ENCODE results near the gene RGMA. TPM values are rescaled to one million over a fixed set of nuclear protein-coding genes. Genes with fewer than 3 reads are reported as not detected.

RGMA gene, protein sequence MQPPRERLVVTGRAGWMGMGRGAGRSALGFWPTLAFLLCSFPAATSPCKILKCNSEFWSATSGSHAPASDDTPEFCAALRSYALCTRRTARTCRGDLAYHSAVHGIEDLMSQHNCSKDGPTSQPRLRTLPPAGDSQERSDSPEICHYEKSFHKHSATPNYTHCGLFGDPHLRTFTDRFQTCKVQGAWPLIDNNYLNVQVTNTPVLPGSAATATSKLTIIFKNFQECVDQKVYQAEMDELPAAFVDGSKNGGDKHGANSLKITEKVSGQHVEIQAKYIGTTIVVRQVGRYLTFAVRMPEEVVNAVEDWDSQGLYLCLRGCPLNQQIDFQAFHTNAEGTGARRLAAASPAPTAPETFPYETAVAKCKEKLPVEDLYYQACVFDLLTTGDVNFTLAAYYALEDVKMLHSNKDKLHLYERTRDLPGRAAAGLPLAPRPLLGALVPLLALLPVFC
- total RNA-seq: 27.0 TPM
- long read RNA-seq, partial matches to known transcripts: 4 of 10 reads
- long read RNA-seq, other reads (novel, unspliced or antisense): 5 of 10 reads

DNA sequence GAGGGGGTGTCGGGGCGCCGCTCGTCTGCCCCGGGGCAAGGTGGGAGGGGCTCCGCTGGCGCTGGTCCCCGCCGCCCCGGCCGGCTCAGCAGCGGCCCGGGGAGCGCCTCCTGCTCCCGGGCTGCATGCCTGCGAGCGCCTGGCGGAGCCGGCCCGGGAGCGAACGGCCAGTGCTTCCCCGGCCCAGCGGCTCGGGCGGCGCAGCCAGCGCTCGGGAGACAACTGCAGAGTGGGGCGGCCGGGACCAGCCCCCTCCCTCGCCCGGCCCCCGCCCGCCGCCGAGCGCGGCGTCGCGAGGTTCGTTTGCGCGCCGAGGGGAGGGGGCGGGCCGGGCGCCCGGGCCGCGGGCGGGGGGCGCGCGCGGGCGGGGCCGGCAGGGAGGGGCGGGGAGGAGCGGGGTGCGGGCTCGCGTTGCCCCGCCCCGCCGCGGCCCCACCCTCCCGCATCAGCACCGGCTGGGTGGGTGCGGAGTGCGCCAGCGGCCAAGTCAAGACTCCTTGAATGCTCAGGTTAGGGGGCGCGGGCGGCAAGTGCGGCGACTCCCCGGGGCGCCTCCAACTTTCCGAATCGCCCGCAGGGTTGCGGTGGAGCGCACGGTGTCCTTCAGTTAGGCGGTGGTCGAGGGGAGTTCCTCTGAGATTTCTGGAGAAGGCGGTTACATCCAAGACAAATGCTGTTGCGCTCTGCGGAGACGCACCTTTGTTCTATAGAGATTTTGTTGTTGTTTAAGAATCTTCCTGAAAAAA lies at the start of gene RGMA:
Gene RGMA, minus strand, starts transcription at position 231 of the 746 bp plus-strand sequence. CDS start 279 bp downstream, outside the sequence.
- peak; percentile 70 for ATAC-seq
- DNase-seq: peak; percentile 82
- intact Hi-C loops (cut with micrococcal nuclease): loop anchor here (10.0 kb wide), 1 partner anchor 386 kb away; no protein-coding TSS in a partner anchor

DNA sequence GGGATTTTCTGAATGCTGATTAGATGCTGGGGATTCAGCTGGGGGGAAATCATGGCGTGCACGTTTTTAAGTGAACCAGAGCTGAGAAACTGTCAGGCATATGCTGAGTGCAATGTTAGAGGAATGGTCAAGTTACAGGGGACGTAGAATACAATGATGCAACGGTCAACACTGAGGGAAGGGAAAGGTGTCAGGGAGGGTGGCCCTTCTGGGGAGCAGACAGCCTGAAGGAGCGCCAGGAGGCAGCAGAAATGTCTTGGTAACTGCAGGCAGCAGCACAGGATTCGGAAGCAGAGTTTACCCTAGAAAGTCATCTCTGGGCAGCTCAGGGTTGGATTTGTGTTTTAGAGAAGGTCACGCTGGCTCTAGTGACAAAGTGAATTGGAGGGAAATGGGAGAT lies 47.6 kb upstream of the RGMA start:
- no peak for ATAC-seq

DNA sequence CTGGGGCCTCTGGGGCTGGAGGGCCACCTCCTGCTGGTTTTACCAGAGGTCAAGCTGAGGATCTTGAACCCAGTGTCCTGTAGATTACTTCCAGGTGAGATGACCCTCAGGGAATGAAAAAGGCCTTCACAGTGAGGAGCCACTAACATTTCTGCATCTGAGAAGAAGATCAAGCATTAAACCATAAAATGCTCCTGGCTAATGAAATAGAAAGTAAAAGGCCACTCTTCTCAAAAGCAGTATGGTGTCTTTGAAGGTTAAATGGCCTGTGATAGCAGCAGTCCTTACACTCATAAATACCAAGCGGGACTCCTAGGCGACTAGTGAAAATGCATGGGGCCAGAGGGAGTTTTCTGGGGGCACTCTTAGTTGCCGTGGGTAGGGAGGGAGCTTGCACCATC lies 47.0 kb upstream of the RGMA start:
- DNase-seq (no peak), ATAC-seq (no peak)
- intact Hi-C loops (cut with micrococcal nuclease): no loop called here

More for the DNA sequence above, 47.6 kb upstream of the RGMA start:
- intact Hi-C loops (cut with micrococcal nuclease): no loop called here
- DNase-seq: no peak

DNA sequence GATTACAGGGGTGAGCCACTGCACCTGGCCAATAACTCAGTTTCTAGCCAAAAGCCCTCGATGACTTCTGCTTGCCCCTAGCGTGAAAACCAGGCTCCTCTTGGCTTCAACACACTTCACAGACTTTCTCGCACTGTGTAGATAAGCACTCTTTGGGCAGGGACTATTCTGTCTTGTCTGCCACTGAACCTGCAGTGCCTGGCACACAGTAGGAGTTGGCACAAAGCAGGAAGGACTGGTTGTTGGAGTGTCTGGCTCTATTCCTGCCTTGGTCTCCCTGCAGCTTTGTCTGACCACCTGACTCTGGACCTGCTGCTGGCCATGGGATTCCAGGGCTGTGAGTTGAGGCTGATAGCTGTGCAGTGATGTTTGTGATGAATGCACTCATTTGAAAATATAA lies 46.4 kb upstream of the RGMA start:
- peak; percentile 72 for ATAC-seq
- DNase-seq: no peak
- intact Hi-C loops (cut with micrococcal nuclease): no loop called here

DNA sequence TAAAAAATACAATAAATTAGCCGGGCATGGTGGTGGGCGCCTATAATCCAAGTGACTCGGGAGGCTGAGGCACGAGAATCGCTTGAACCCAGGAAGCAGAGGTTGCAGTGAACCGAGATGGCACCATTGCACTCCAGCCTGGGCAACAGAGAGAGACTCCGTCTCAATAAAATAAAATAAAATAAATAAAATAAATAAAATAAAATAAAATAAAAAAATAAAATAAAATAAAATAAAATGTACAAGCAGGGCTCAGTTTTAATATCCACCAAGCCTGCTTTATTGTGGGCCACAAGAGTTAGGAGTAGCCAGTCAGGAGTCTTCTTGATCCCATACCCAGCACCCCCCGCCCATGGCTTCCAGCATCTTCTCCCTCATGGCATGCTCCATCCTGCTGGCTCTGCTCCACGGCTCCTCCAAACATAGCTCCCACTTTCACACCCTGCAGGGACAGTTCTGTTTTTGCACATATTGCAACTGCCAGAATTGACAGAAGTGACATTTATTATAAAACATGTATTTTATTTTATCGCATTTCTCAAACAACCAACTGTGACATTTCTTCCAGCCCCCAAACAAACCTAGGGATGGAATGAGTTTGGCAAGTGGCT lies 42.6 kb upstream of the RGMA start:
- ATAC-seq: no peak
- DNase-seq: no peak
- intact Hi-C loops (cut with micrococcal nuclease): no loop called here

DNA sequence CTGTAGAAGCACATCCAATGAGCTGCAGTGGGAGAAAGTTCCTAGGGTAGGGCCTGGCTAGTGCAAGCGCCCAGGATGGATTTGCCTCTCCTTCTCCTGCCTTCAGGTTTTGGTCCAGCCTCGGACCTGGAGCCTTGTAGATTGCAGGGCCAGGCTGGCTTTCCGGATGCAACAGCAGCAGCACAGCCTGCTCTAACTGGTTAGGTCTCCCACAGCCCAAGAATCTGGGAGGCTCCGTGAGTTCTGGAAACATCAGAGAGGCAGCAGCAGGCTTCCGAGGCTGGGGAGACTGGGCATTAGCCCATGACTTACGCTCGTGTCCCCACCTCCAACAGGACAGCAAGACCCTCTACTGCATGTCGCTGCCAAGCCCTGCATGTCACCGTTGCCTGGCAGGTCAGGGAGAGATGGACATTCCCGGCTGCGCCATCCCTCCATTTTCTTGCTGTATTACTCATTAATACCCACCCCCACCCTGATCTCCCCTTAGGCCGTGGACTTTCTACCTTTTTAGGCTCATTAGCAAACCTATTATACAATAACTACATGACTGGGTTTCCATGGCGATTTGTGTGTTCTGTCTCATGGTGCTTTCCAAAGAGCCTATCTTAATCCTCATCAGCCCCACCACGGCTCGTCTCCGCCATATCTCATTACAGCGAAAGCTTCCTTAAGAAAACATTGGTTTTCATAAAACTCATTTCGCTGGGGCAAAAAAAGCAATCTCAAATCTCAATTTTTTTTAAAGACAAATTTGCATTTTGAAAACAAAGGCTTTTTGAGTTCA lies 40.9 kb upstream of the RGMA start:
- ATAC-seq: no peak
- DNase-seq: no peak
- intact Hi-C loops (cut with micrococcal nuclease): no loop called here

DNA sequence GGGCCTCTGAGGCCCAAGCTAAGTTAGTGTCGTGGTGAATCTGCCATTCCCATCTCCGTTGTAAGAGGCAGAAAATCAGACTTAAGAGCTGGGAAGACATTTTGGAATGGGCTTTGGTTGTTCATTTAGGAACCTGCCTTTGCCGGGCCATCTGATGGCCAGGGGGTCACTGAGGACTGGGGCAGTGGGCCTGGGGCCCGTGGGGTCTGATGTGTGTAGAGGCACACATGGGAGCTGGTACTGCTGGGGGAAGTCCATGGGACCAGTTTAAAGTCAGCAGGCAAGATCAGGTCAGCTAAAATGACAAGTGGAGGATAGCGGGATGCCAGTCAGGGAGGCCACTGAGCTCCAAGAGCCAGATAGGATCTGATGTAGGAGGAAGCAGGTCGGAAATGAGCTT lies 38.3 kb upstream of the RGMA start:
- ATAC-seq (no peak), DNase-seq (no peak)
- intact Hi-C loops (cut with micrococcal nuclease): no loop called here

DNA sequence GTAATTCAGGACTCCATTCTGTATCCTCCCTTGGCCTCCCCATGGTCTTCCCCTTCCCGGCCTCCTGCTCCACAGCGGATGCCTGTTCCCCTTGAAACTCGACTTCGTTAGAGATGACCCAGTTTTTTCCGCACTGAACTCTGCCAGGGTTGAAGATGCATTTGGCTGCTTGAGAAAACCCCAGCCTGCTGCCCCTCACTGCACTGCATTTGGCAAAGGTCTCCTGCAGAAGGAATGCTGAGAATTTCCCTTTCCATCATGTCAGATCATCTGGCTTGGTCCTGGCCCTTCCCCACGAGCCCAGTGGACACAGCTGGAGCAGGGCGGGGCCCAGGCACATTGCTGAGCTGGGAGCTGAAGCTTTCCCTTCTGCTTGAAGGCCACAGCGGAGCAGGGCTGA lies 37.6 kb upstream of the RGMA start:
- DNase-seq (peak; percentile 85), ATAC-seq (peak; percentile 90)
- intact Hi-C loops (cut with micrococcal nuclease): no loop called here

DNA sequence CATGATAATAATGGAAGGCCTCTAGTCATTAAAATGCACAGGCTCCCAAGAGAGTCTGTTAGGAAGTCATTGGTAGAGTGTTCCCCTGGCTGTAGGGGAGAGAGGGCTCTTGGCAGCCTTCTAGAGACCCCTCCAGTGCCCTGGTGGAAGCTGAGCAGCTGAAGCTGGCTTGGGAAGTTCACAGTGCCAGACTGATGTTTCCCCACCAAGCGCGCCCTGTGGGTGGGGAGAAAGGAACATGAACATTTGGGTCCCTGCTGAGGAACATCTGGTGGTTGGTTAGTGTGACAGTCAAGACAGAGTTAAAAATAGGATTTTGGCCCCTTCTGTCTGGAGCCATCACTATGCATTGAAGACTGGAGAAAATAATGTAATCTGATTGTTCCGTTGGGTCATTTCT lies 37.1 kb upstream of the RGMA start:
- intact Hi-C loops (cut with micrococcal nuclease): no loop called here
- DNase-seq (no peak), ATAC-seq (peak; percentile 36)

DNA sequence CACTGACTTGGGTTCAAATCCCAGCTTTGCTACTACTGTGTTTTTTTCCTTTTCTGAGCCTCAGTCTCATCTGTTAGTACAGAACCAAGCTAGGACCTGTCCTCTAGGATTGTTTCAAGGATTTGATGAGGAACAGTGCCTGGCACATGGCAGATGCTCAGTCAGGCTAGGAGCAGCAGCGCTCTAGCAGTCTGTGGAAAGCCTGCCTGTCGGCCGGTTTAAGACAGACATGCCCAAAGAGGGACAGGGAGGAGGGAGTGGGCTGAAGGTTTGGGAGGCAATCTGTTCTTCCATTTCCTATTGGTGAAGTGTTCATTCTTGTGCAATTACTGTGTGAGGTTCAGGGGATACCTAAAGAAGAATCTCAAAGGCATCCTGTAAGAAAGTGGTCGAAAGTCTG lies 35.1 kb upstream of the RGMA start:
- ATAC-seq (no peak), DNase-seq (no peak)
- intact Hi-C loops (cut with micrococcal nuclease): no loop called here

DNA sequence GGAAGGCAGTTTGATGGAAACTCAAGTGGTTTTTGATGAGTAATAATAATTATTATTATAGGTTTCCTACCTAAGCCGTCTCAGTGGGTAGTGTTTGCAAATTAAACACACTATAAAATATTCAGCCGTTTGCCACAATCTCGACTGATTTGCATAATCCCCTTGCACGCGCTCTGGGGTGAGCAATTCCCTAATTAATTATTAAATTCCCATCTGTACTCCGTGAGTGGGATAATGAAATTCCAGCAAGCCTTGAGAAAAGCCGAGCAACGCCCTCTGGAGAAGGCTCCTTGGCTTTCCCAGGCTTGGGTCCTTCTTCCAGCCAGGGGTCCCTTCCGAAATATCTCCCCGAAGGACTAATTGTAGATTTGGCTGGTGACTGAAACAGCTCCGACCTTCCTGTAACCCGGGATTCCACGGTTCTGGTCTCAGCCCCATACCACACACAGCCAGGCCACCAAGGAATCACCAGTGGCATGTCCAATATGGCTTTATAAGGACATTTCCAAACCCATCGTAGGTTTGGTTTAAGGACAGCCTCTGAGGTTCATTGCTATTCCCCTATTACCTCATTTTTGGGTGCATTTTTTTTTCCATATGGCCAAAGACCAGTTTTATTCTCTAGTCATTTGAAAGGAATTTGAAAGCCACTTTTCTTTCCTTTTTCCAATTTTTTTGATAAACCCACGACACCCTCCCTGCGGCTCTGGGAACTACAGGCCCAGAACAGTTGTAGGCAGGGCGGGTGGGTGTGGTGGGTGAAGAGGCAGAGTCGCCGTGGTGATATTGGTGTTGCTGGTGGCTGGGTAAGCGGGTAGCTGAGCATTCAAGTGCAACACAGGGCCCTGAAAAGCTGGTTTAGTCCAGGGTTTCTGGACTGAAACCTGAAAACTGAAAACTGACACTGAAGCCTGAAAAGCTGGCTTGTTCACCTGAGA lies 33.2 kb upstream of the RGMA start:
- no peak for DNase-seq
- intact Hi-C loops (cut with micrococcal nuclease): no loop called here
- ATAC-seq: peak; percentile 69

DNA sequence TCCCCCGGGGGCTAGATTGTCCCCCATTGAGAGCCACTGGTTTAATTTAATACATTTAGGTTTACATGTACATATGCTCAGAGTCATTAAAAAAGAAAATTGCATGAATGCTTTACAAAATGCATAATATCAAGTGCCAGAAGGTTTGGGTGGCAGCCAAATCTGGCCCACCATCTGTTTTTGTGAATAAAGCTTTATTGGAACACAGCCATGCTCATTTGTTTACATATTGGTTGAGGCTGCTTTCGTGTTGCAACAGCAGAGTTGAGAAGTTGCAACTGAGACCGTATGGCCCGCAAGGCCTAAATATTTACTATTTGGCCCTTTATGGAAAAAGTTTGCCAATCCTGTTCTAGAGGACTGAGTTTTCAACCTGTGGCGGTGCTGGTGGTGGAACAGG lies 32.1 kb upstream of the RGMA start:
- intact Hi-C loops (cut with micrococcal nuclease): no loop called here
- ATAC-seq: no peak
- no peak for DNase-seq

DNA sequence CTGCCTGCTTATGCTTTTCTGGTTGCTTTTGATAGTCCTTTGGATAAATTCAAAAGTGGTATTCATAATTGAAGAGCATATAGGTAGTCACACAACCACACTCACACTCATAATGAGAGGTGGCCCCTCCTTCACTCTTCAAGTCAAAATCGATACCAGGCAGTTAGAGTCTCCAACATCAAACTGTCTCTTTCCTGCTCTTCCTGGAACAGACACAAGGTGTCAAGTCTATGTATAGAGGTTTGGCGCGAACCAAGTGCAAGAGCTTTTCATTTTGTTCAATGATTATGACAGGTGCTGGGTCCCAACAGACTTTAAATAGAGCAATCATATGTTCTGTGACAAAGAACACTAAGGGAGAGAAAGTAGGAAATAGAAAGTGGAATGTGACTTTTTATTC lies 29.9 kb upstream of the RGMA start:
- intact Hi-C loops (cut with micrococcal nuclease): no loop called here
- DNase-seq: no peak
- ATAC-seq: no peak

DNA sequence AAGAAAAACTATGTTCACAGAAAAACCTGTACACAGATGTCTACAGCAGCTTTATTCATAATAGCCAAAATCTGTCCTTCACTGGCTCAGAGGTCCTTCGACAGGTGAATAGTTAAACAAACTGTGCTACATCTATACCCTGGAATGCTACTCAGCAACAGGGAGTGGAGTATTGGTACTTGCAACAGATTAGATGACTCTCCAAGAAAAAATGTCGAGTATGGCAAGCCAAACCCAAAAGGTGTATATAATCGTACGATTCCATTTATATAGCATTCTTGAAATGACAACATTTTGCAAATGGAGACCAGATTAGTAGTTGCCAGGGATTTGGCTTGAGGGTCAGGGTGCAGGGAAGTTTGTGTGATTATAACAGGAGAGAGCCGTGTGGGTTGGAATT lies 22.4 kb upstream of the RGMA start:
- no peak for ATAC-seq

DNA sequence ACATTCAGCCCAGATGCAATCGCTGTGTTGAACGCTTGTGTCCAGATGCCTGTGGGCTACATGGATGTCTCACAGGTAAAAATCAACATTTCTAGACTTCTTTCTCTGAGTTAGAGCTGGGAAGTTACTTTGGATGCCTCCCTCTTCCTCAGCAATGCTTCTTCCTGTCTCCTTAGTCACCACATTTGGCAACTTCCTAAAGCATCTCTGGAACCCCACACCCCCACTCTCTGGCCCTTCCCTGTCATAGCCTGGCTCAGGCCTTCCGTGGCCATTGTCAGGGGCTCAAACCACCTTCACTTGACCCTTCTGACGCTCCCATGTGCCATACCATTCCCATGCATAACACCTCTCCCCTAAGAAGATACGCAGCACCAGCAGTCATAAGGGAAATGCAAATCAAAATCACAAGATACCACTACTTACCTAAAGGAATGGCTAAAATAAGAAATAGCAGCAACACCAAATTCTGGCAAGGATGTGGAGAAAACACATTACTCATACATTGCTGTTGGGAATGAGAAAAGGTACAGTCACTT lies 21.6 kb upstream of the RGMA start:
- no peak for ATAC-seq
- intact Hi-C loops (cut with micrococcal nuclease): no loop called here
- no peak for DNase-seq

More for the DNA sequence above, 22.4 kb upstream of the RGMA start:
- intact Hi-C loops (cut with micrococcal nuclease): no loop called here
- no peak for DNase-seq

DNA sequence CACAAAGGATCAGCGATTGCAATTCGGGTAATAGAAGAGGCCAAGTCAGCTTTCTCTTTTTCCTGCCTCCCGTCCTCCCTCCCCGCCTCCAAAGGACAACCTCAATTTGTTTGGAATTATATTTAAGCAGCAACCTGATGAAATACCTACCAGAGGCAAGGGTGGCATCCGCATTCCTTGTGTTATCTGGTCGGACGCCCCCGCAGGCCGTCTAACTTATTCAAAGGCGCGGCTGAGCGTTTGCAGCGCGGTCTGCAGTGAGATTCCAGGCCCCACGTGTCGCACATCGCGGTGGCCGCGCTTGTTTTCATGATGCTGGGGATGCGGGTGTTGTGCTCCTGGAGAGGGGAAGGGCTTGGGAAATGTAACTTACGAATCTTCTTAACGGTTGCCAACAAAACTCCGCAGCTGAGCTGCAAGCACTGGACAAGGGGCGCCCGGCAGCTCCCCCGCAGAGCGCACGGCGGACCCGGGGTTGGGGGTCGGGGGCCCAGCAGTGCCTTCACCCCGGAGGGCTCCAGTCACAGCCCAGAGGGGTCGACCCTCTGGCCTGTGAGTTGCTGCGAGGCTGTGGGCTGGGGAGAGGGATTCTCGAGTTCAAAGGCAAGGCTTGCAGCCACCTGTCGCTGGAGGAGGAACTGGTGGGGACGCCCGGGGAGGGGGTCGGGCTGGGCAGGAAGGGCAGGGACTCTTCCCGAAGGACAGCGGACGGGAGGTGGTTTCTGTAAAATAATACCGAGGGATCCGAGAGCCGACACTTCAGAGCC lies 20.5 kb upstream of the RGMA start:
- intact Hi-C loops (cut with micrococcal nuclease): no loop called here
- ATAC-seq (no peak), DNase-seq (no peak)

DNA sequence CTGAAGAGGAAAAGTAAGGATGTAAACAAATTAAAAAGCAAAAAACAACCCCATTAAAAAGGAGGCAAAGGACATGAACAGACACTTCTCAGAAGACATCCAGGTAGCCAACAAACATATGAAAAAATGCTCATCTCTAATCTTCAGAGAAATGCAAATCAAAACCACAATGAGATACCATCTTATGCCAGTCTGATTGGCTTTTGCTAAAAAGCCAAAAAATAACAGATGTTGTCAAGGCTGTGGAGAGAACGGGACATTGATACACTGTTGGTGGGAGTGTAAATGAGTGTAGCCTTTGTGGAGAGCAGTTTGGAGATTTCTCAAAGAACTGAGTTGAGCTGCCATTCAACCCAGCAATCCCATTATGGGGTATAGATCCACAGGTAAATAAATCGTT lies 18.6 kb upstream of the RGMA start:
- ATAC-seq (no peak), DNase-seq (no peak)
- intact Hi-C loops (cut with micrococcal nuclease): no loop called here

All from left ventricle myocardium superior (tissue), 1 donor.